Colonic mucosa (tissue), 4 donors: ENCODE data around the gene LAMP1. TPM values are rescaled to one million over a fixed set of nuclear protein-coding genes. Genes with fewer than 3 reads are reported as not detected.

Experiments
- DNase-seq: peaks from one replicate; pipeline ENCODE4 v3.0.0-alpha.2; 2020
- H3K27ac ChIP-seq: fragments of 200-600 bp; one replicate; pipeline ENCODE4 v1.8.0; 2021
- H3K27me3 ChIP-seq: fragments of 200-600 bp; one replicate; pipeline ENCODE4 v1.8.0; 2021
- H3K36me3 ChIP-seq: fragments of 200-600 bp; one replicate; pipeline ENCODE4 v1.8.0; 2021
- H3K4me1 ChIP-seq: fragments of 200-600 bp; one replicate; pipeline ENCODE4 v1.8.0; 2021; ENCODE audit warnings: mild to moderate bottlenecking
- H3K4me3 ChIP-seq: fragments of 200-600 bp; one replicate; pipeline ENCODE4 v1.8.0; 2021
- H3K9ac ChIP-seq, 2 donors: one replicate each; pipeline ENCODE4 v1.7.0; 2013; ENCODE audit warnings: control low read depth in 2 of 2, low read depth in 2 of 2, low read length in 2 of 2
- H3K9me3 ChIP-seq: fragments of 200-600 bp; one replicate; pipeline ENCODE4 v1.8.0; 2021
- intact Hi-C: fragments of 100-400 bp; cut with DNase I; formaldehyde crosslinking; loops from one replicate; pipeline ENCODE4 v1.14.1; 2022
- total RNA-seq, 2 donors: library from RNA; stranded (reverse); fragmentation: NEBNext Ultra II Directional in 1 of 2; extraction: Animal tissue kit (Norgen Biotek cat#: 25700) in 1 of 2; gene quantifications; one replicate each; pipeline ENCODE4 v1.2.1, GENCODE V29; 2021
- TF ChIP-seq, protein P1 (sequence below): fragments of 200-600 bp; IDR thresholded peaks from one replicate; pipeline ENCODE4 v1.8.0; 2022; ENCODE audit warnings: antibody characterized with exemption, mild to moderate bottlenecking
- donor health status: healthy.
- donor health status: DM: no; HTN: no; CAD: no.
- donor health status: DM: no; HTN: no; CAD: no.

Gene LAMP1
- total RNA-seq, 2 donors from 2014 or later: 184 to 226 TPM

DNA sequence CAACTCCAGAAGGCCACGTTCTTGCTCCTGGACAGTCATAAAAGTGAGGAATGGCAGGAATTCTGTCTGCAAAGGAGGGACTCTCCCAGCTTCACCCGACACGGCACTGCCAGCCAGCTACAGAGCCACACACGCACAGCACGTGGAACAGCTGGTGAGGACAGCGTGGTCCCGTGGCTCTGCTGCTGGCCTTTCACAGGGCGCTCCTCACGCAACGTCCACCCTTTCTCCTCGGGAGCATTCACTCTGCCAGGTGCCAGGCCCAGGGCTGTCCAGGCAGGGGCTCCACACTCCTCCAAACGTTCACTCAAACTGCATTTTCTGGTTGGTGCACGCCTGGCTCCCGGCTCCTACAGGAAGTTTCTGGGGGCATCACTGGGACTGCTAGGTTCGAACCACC lies 52.5 kb downstream of the LAMP1 start:
- intact Hi-C loops: no loop called here
- H3K9me3 ChIP-seq: no peaks in the 10 kb centered on the region
- no peak overlapping the region for H3K27ac ChIP-seq
- TF ChIP-seq, protein P1, sequence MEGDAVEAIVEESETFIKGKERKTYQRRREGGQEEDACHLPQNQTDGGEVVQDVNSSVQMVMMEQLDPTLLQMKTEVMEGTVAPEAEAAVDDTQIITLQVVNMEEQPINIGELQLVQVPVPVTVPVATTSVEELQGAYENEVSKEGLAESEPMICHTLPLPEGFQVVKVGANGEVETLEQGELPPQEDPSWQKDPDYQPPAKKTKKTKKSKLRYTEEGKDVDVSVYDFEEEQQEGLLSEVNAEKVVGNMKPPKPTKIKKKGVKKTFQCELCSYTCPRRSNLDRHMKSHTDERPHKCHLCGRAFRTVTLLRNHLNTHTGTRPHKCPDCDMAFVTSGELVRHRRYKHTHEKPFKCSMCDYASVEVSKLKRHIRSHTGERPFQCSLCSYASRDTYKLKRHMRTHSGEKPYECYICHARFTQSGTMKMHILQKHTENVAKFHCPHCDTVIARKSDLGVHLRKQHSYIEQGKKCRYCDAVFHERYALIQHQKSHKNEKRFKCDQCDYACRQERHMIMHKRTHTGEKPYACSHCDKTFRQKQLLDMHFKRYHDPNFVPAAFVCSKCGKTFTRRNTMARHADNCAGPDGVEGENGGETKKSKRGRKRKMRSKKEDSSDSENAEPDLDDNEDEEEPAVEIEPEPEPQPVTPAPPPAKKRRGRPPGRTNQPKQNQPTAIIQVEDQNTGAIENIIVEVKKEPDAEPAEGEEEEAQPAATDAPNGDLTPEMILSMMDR: no peak
- no peaks in the 10 kb centered on the region for H3K27me3 ChIP-seq
- no peaks in the 10 kb centered on the region for H3K4me1 ChIP-seq
- no peaks in the 10 kb centered on the region for H3K36me3 ChIP-seq
- no peak overlapping the region for H3K9ac ChIP-seq
- DNase-seq: no peak
- no peak overlapping the region for H3K4me3 ChIP-seq

- H3K9me3 ChIP-seq: no peaks in the 10 kb centered on the region
- H3K4me3 ChIP-seq: no peak overlapping the region
- no peak overlapping the region for H3K27ac ChIP-seq
- H3K4me1 ChIP-seq: no peaks in the 10 kb centered on the region
- H3K27me3 ChIP-seq: no peaks in the 10 kb centered on the region
- no peak overlapping the region for H3K9ac ChIP-seq
- no peaks in the 10 kb centered on the region for H3K36me3 ChIP-seq
- intact Hi-C loops: no loop called here
- TF ChIP-seq, protein P1: no peak
- DNase-seq: no peak
Observed at GRCh38 chr13:113350065-113350937, 53.3 kb downstream of the LAMP1 start.

DNA sequence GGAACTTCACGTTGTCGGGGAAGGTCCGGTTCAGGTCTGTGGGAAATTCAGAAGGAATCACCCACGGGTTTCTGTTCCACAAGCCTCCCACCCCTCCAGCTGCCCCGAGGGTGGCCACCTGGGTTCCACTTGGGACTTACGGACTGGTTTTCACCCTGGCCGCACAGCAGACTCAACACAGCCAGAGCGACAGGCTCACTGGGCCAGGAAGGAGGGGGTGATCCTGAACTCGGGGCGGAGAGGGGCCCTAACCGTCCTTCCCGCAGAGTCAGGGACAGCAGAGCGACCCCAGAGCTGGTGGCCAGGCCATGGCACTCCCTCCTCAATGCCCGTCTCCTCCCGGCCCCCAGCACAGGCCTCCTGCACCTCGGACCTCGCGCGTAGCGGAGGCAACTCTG lies 53.9 kb downstream of the LAMP1 start:
- no peaks in the 10 kb centered on the region for H3K4me1 ChIP-seq
- no peaks in the 10 kb centered on the region for H3K36me3 ChIP-seq
- H3K4me3 ChIP-seq: no peak overlapping the region
- no peak overlapping the region for H3K27ac ChIP-seq
- no peak for DNase-seq
- TF ChIP-seq, protein P1: no peak
- no peaks in the 10 kb centered on the region for H3K9me3 ChIP-seq
- H3K9ac ChIP-seq: no peak overlapping the region
- H3K27me3 ChIP-seq: no peaks in the 10 kb centered on the region
- intact Hi-C loops: no loop called here

DNA sequence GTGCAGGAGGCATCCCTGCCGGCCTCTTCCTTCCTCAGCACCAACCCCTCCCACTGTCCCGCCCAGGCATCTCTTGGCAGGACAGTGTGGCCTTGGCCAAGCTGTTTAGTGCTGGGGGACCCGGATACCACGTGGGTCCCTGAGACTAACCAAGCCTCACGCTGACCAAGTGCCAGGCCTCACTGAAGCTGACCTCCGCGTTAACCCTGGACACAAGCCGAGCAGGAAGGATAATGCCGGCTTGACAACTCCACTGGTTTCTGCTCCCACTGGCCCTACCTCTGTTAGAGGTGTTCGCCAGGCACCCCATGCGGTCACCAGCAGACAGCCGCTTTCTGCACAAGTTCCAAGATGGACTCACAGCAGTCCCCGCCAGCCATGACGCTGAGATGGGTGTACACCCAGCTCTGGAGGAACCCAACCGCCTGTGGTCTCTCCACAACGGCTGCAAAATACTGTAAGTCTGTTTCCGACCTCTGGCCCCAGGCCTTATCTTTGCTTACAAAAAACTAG lies 54.5 kb downstream of the LAMP1 start:
- Histone ChIP-seq H3K9me3 (no peaks in the 10 kb centered on the region), H3K27me3 (no peaks in the 10 kb centered on the region), H3K36me3 (no peaks in the 10 kb centered on the region), H3K4me3 (no peak overlapping the region), H3K27ac (no peak overlapping the region), H3K4me1 (no peaks in the 10 kb centered on the region), H3K9ac (no peak overlapping the region)
- DNase-seq: no peak
- TF ChIP-seq, protein P1: no peak
- intact Hi-C loops: no loop called here

GRCh38 chr13:113353254-113353653 lies 56.2 kb downstream of the LAMP1 start:
- intact Hi-C loops: no loop called here
- Histone ChIP-seq H3K9me3 (no peaks in the 10 kb centered on the region), H3K9ac (no peak overlapping the region), H3K27me3 (no peaks in the 10 kb centered on the region), H3K4me3 (no peak overlapping the region), H3K4me1 (no peaks in the 10 kb centered on the region), H3K27ac (no peak overlapping the region), H3K36me3 (no peaks in the 10 kb centered on the region)
- no peak for DNase-seq
- TF ChIP-seq, protein P1: no peak
